Glomerular endothelial cell (primary cell): Measurements from ENCODE around the gene PRR15L. TPM values are rescaled to one million over a fixed set of nuclear protein-coding genes. Genes with fewer than 3 reads are reported as not detected.

Experiments
- DNase-seq: peaks from one replicate; pipeline ENCODE4 v3.0.0-alpha.2; 2011; ENCODE audit warnings: low read depth, low spot score; ENCODE audit errors: extremely low read depth
- total RNA-seq: library from RNA; depleted of rRNA; stranded (reverse); fragments of >200 nt; gene quantifications from 2 replicates; pipeline ENCODE4 v1.2.3, GENCODE V29; 2015

The PRR15L gene
- total RNA-seq, 1 donor from 2014 or later = not detected

GRCh38 chr17:47907932-47908562 lies 49.6 kb downstream of the PRR15L start:
- no peak for DNase-seq

- no peak for DNase-seq
Observed at GRCh38 chr17:47906443-47906842, 51.2 kb downstream of the PRR15L start.

GRCh38 chr17:47905221-47905733 lies 52.4 kb downstream of the PRR15L start:
- DNase-seq = no peak

GRCh38 chr17:47902039-47902744 lies 55.5 kb downstream of the PRR15L start:
- DNase-seq = no peak

Other genes starting within 250 kb of the PRR15L start
- not detected in 2 replicates for gene TBX21, start 224.6 kb downstream of the PRR15L start, total RNA-seq
- gene OSBPL7, start 136.1 kb downstream of the PRR15L start, total RNA-seq = 11.1 and 14.4 TPM in 2 replicates
- gene MRPL10, start 126.3 kb downstream of the PRR15L start, total RNA-seq = 29.8 and 50.5 TPM in 2 replicates
- gene LRRC46, start 126.2 kb downstream of the PRR15L start, total RNA-seq = 0.24 TPM in 1 of 2 replicates, not detected in the other
- 27.8 and 35.9 TPM in 2 replicates for gene SCRN2, start 116.6 kb downstream of the PRR15L start, total RNA-seq
- 0.48 and 1.6 TPM in 2 replicates for gene SP6, start 106.7 kb downstream of the PRR15L start, total RNA-seq
- 4.3 and 11.5 TPM in 2 replicates for gene SP2, start 61.6 kb downstream of the PRR15L start, total RNA-seq
- 36.3 and 56.6 TPM in 2 replicates for gene PNPO, start 16.3 kb downstream of the PRR15L start, total RNA-seq
- 98.2 and 99.8 TPM in 2 replicates for gene CDK5RAP3, start 13.2 kb upstream of the PRR15L start, total RNA-seq
- 16.9 and 17.7 TPM in 2 replicates for gene COPZ2, start 79.9 kb upstream of the PRR15L start, total RNA-seq
- gene NFE2L1, start 90.5 kb upstream of the PRR15L start, total RNA-seq = 163 and 201 TPM in 2 replicates
- 57.9 and 65.3 TPM in 2 replicates for gene CBX1, start 143.6 kb upstream of the PRR15L start, total RNA-seq
- 15.5 and 20.8 TPM in 2 replicates for gene SNX11, start 149.9 kb upstream of the PRR15L start, total RNA-seq